Stimulated activated CD4-positive, alpha-beta T cell treated with anti-CD3 and anti-CD28 coated beads, Interleukin-2, amount 100 ng/mL, for 4 hours (primary cell): ENCODE results near the gene CDKN1A.

ENCODE experiments used
- DNase-seq: peaks from one replicate; pipeline ENCODE4 v3.0.0-alpha.2; 2020; ENCODE audit warnings: low read depth

CDKN1A gene

GRCh38 chr6:36677753-36678487 lies 594 bp upstream of the CDKN1A start:
- DNase-seq, result no peak

- peak; percentile 9 for DNase-seq
Observed at GRCh38 chr6:36679043-36679833, 724 bp downstream of the CDKN1A start.

- DNase-seq, result peak; percentile 57
Observed at GRCh38 chr6:36682328-36683144, 4.0 kb downstream of the CDKN1A start.

GRCh38 chr6:36683145-36683655 lies 4.7 kb downstream of the CDKN1A start:
- no peak for DNase-seq

GRCh38 chr6:36683656-36684446 lies 5.3 kb downstream of the CDKN1A start:
- no peak for DNase-seq

GRCh38 chr6:36684447-36684812 lies 5.9 kb downstream of the CDKN1A start:
- DNase-seq, result no peak

- DNase-seq, result no peak
Observed at GRCh38 chr6:36685166-36685924, 6.8 kb downstream of the CDKN1A start.

GRCh38 chr6:36685926-36686667 lies 7.6 kb downstream of the CDKN1A start:
- no peak for DNase-seq

- no peak for DNase-seq
Observed at GRCh38 chr6:36686668-36687513, 8.4 kb downstream of the CDKN1A start.

GRCh38 chr6:36688063-36688738 lies 9.7 kb downstream of the CDKN1A start:
- DNase-seq, result no peak

- no peak for DNase-seq
Observed at GRCh38 chr6:36688739-36689075, 10.2 kb downstream of the CDKN1A start.

GRCh38 chr6:36691011-36691410 lies 12.5 kb downstream of the CDKN1A start:
- DNase-seq, result no peak

- DNase-seq, result no peak
Observed at GRCh38 chr6:36691612-36692011, 13.1 kb downstream of the CDKN1A start.

GRCh38 chr6:36692220-36692619 lies 13.7 kb downstream of the CDKN1A start:
- DNase-seq, result no peak

- no peak for DNase-seq
Observed at GRCh38 chr6:36692861-36693702, 14.6 kb downstream of the CDKN1A start.

- no peak for DNase-seq
Observed at GRCh38 chr6:36694616-36695015, 16.1 kb downstream of the CDKN1A start.

GRCh38 chr6:36695414-36695813 lies 16.9 kb downstream of the CDKN1A start:
- DNase-seq, result no peak

GRCh38 chr6:36697481-36697903 lies 19.0 kb downstream of the CDKN1A start, which contains the start of gene RAB44:
RAB44 (plus strand) TSS chr6:36697826; CDS start chr6:36704236, 6,410 bp downstream.
- no peak for DNase-seq
